ENCODE measurements around the gene NDUFAB1.
"Not testable (repeated sequence)": the region's sequence is repeated elsewhere in the genome, so short reads cannot be mapped to it uniquely, and the experiment has no call there.

The NDUFAB1 gene

GRCh38 chr16:23595951-23596720 lies at the start of gene NDUFAB1:
Gene NDUFAB1 (minus strand): TSS chr16:23596316. CDS start chr16:23596290, 26 bp downstream.
- peak; percentile 46 for DNase-seq (ENCODE audit: low read depth)
- peak within 1 kb of the TSS; percentile 98 for H3K4me3 ChIP-seq (ENCODE audit: low read length)
- no peak for TF ChIP-seq CTCF (conservative IDR thresholded peaks at IDR 0.05; ENCODE audit: low read depth, low read length)

GRCh38 chr16:23642246-23642774 lies 46.2 kb upstream of the NDUFAB1 start:
- TF ChIP-seq CTCF (conservative IDR thresholded peaks at IDR 0.05; ENCODE audit: low read depth, low read length), result no peak
- peak overlapping the region; percentile 100 for H3K4me3 ChIP-seq (ENCODE audit: low read length)
- DNase-seq (ENCODE audit: low read depth), result no peak

GRCh38 chr16:23640931-23641765 lies 45.0 kb upstream of the NDUFAB1 start, which contains the start of the genes DCTN5 and PALB2:
Gene DCTN5 (plus strand): TSS chr16:23641466. CDS start chr16:23641543, 77 bp downstream.
Gene PALB2 (minus strand): TSS chr16:23641310. CDS start chr16:23641157, 153 bp downstream.
- H3K4me3 ChIP-seq (ENCODE audit: low read length), result peak within 1 kb of the TSS; percentile 100
- peak; percentile 81 for DNase-seq (ENCODE audit: low read depth)
- no peak for TF ChIP-seq CTCF (conservative IDR thresholded peaks at IDR 0.05; ENCODE audit: low read depth, low read length)

- DNase-seq (ENCODE audit: low read depth), result no peak
- TF ChIP-seq CTCF (conservative IDR thresholded peaks at IDR 0.05; ENCODE audit: low read depth, low read length), result no peak
- H3K4me3 ChIP-seq (ENCODE audit: low read length), result peak overlapping the region; percentile 100
Measured at GRCh38 chr16:23640615-23640930, 44.5 kb upstream of the NDUFAB1 start.

GRCh38 chr16:23635958-23636357 lies 39.8 kb upstream of the NDUFAB1 start:
- TF ChIP-seq CTCF (conservative IDR thresholded peaks at IDR 0.05; ENCODE audit: low read depth, low read length), result no peak
- no peak overlapping the region for H3K4me3 ChIP-seq (ENCODE audit: low read length)
- DNase-seq (ENCODE audit: low read depth), result no peak

GRCh38 chr16:23634461-23635036 lies 38.4 kb upstream of the NDUFAB1 start:
- DNase-seq (ENCODE audit: low read depth), result no peak
- H3K4me3 ChIP-seq (ENCODE audit: low read length), result no peak overlapping the region
- no peak for TF ChIP-seq CTCF (conservative IDR thresholded peaks at IDR 0.05; ENCODE audit: low read depth, low read length)

GRCh38 chr16:23631874-23632273 lies 35.8 kb upstream of the NDUFAB1 start:
- not testable (repeated sequence) for DNase-seq (ENCODE audit: low read depth); H3K4me3 ChIP-seq (ENCODE audit: low read length)
